ENCODE measurements around the gene CNTN1. TPM values are rescaled to one million over a fixed set of nuclear protein-coding genes. Genes with fewer than 3 reads are reported as not detected.

The CNTN1 gene
- total RNA-seq, 1 experiment from 2014 or later, result 44.9 TPM

DNA sequence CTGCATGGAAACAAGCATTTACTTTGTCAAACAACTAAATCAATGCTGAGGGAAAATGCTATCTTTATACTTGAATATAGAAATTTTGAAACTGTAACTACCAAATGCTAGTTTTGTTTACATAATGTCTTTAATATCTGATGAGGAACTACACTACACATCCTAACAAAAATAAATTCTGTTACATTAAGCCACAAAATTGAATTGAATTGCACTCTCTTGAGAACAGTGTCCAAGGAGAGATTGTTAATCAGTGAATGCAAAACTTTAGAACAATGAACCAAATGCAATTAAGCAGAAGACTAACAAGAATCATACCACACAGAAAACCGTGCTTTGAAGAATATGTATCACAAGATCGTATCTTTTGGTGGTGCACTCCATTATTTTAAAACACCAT lies 141.6 kb downstream of the CNTN1 start:
- no peak for DNase-seq (ENCODE audit: extremely low read depth, low read depth)

DNA sequence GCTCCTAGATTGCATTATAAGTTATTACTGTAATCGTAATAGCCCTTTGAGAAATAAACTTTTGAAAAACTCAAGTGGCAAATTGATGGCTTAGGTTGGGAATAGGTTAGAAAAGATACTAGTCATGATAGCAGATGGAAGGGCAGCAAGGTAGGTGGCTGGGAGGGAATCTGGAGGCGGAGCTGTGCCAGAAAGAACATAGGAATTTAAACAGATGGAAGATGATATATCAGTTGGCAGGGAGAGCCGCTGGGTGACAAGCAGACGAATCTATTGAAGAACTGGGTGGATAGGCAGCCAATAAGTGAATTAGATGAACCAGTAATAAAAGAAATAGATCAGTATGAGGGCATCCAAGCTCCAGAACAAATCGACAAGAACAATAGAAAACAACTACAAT lies 142.1 kb downstream of the CNTN1 start:
- DNase-seq (ENCODE audit: extremely low read depth, low read depth), result no peak

GRCh38 chr12:40837891-40838429 lies 145.7 kb downstream of the CNTN1 start:
- DNase-seq (ENCODE audit: extremely low read depth, low read depth), result no peak

DNA sequence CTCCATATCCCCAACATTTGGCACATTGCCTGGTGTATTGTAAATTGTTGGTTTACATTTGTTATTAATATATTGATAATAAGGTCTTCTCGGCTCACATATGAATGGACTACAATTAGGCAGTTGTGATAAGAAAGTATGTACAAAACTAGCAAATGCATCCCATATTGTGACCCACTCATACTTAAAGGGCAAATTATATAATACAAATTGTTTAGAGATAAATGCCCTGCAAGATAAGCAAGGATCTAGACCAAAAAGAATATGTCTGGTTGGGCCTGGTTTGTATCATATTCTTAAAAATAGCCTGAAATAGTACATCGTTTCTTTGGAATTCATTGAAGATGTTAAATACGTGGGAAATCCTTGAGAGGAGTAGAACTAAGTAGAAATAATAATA lies 151.3 kb downstream of the CNTN1 start:
- DNase-seq (ENCODE audit: extremely low read depth, low read depth), result no peak

- no peak for DNase-seq (ENCODE audit: extremely low read depth, low read depth)
Observed at GRCh38 chr12:40853221-40853620, 161.0 kb downstream of the CNTN1 start.

- DNase-seq (ENCODE audit: extremely low read depth, low read depth), result no peak
Observed at GRCh38 chr12:40854604-40855003, 162.4 kb downstream of the CNTN1 start.

DNA sequence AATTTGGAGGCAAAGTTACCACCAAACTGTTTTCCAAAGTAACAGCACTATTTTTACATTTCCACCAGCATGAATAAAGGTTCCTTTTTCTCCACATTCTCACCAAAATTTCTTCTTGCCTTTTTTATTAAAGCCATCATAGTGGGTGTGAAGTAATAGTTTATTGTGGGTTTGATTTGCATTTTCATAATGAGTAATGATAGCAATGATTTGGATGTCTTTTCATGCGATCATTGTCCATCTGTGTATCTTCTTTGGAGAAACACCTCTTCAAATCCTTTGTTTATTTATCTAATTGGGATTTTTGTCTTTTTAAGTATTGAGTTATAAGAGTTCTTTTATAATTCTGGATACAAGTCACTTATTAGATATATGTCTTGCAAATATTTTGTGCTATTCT lies 172.7 kb downstream of the CNTN1 start:
- DNase-seq (ENCODE audit: extremely low read depth, low read depth), result no peak

DNA sequence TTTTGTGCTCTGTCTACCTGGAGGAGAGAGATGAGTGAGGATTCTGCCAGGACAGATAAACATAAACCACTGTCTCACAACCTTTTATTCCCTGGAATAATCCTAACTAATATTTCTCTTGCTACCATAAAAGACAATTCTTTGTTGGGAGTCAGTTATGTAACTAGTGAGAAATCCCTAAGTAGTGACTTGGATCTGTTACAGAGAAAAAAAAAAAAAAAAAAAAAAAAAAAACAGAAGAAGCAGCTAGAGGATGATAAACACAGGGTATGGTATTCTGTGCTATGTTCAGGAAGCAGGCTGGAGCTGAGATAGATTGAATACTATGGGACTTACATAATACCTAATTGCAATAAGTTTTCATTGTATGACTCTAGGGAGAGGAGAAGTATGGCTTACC lies 178.7 kb downstream of the CNTN1 start:
- DNase-seq (ENCODE audit: extremely low read depth, low read depth), result no peak

DNA sequence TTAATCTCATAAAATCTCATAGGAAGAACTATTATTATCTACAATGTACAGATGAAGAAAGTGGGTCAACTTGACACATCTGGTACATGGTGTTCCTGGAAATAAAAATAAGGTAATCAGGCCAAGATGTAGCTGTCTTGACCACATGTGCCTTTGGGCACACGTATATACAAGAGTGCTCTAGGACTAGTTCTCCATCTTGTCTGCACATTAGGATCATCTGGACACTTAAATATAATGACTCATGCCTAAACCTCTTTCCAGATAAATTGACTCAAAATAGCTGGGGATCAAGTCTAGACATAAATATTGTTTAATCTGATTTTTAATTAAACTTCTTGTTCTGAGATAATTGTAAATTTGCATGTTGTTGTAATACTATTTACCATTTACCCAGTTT lies 182.6 kb downstream of the CNTN1 start:
- DNase-seq (ENCODE audit: extremely low read depth, low read depth), result no peak

DNA sequence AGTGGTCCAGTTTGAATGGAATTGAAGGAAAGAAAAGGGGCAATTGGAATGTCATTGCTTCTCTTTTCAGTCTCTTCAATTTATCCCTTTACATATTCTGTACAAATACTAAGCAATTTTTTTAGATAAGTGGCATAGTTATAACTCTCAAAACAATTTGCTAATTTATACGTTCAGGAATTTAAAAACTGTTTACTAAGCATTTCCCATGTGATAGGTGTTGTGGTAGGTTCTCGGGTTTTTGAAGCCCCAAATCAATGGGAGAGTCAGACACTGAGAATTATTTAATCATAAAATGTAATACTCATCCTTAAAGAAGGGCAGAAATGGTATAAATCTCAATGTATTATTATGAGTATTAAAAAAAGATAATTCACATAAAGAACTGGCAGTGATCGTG lies 197.1 kb downstream of the CNTN1 start:
- no peak for DNase-seq (ENCODE audit: extremely low read depth, low read depth)

DNA sequence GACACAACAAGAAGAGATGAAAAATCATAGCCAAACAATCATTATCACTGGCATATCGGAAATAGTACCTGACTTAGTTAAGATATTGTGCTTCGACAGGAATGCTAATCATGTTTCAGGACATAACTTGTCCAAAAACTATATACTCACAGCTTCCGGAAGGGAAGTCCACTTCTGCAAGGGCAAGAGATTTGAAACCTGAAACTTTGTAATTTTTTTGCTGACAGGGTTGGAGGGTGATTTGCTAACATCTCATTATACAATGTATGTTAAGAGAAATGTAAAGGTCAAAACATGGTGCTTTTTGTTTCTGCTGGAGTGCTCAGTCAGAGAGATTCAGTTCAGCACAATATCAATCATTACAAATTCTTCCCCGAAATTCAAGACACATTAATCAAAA lies 200.3 kb downstream of the CNTN1 start:
- no peak for DNase-seq (ENCODE audit: extremely low read depth, low read depth)

DNA sequence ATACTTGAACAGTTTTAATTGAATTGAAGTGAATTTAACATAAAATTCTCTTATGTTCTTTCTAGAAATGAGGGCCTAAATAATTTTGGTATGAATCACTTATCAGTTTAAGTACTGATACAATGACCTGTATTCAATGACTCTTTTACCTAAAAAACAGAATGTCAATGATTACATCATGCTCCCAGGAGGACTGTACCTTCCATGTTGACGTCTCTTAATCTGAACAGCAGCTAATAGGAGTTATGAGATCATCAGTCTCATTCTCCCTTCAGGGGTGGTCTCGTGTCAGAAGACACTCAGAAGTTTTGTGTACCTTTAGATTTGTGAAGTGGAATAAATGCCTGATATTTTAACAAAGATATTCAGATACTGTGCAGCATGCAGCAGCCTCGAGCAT lies 206.3 kb downstream of the CNTN1 start:
- no peak for DNase-seq (ENCODE audit: extremely low read depth, low read depth)

DNA sequence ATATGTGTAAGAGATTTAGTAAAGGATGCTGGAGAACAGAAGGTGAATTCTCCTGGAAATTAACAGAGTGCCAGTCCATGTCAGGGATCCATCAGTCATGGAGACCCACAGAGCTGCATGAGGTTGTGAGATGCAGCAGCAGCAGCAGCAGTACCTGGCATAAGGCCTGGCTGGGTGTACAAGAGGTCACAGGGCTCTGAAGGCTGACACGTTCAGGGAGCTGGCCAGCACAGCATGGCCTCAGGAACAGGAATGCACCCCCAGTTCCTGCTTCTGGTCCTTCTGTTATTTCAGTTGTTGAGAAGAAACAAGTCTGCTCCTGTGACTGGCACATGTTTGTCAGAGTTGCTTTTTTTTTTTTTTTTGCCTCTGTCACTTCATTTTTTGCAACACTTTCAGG lies 210.8 kb downstream of the CNTN1 start:
- no peak for DNase-seq (ENCODE audit: extremely low read depth, low read depth)

DNA sequence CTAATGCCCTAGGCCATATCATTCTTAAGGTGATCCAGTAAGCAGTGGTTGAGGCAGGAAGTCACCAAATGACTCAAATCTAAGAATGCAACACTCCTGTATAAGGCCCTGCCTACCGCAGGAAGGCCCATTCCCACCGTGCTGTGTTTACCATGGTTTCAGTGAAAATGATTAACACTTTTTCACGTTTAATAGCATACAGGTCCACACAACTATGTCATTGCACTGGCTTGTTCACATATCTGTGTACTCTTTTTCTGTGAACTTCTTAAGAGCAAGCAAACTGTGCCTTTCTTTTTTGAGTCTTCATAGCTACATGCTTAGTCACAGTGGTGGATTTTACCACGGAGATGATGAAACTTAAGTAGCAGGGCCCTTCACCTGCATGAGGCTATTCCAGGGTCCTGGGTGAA lies 214.9 kb downstream of the CNTN1 start:
- DNase-seq (ENCODE audit: extremely low read depth, low read depth), result peak; percentile 2

- DNase-seq (ENCODE audit: extremely low read depth, low read depth), result no peak
Observed at GRCh38 chr12:40911676-40912075, 219.4 kb downstream of the CNTN1 start.

GRCh38 chr12:40915172-40915571 lies 222.9 kb downstream of the CNTN1 start:
- no peak for DNase-seq (ENCODE audit: extremely low read depth, low read depth)

DNA sequence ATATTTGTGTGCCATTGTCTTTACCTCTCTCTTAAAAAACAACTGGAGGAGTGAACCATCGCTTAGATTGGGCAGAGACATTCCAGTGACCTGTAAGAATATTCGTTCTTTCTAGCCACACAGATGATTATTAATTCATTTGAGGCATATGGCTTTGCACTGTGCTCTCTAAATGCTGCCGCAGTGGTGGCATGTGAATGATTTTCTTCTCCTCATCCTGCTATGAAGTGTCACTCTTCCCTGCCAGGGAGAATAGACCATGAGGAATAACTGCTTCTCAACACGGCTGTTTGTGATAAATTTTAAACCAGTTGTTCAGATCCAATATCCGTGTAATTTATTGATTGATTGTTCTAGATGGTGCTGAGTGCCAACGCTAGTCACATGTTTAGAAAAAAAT lies 225.3 kb downstream of the CNTN1 start:
- DNase-seq (ENCODE audit: extremely low read depth, low read depth), result no peak

GRCh38 chr12:40921563-40922163 lies 229.4 kb downstream of the CNTN1 start:
- peak; percentile 20 for DNase-seq (ENCODE audit: extremely low read depth, low read depth)

DNA sequence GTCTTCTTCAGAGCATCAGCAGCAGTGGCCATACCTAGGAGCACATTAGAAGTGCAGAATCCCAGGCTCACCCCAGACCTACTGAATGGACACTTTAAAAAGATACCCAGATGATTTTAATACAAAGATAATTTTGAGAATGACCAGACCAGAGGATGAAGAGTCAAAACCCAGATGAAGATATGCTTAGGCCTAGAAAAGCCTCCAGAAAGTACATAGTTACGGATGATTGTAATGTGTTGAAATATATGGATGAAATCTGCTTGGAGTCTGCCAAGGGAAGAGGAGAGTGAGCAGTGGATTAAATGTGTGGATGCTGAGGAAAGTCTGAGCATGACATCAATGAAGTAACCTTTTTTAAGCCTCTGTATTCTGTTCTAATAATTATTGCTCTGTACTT lies 245.7 kb downstream of the CNTN1 start:
- no peak for DNase-seq (ENCODE audit: extremely low read depth, low read depth)

- DNase-seq (ENCODE audit: extremely low read depth, low read depth), result no peak
Observed at GRCh38 chr12:40942326-40942725, 250.1 kb downstream of the CNTN1 start.

GRCh38 chr12:40945772-40946171 lies 253.5 kb downstream of the CNTN1 start:
- DNase-seq (ENCODE audit: extremely low read depth, low read depth), result no peak

DNA sequence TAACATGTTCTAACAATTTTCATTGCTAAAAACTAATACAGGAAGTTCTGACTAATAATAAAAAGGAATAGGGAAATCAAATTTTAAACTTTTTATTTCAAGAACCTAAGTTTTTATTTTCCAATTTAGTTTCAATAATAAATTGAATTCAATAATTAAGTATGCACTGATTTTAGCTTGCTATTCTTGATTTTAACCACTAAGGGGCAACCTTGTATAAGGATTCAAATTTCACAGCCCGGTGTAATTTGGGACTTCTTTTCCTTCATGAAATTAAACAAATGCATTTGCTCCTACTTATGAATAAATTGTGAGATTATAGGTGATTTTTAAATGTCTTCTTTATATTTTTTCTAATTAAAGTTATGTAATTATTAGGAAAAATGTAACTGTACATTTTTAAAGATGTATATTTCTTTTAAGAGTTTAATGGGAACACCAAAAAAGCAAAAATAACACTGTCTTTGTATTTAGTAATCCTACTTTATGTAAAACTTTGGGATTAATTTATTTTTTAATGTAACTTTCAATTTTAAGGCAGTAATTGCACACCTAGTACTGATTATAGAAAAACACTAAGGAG lies 254.5 kb downstream of the CNTN1 start:
- DNase-seq (ENCODE audit: extremely low read depth, low read depth), result peak; percentile 26

DNA sequence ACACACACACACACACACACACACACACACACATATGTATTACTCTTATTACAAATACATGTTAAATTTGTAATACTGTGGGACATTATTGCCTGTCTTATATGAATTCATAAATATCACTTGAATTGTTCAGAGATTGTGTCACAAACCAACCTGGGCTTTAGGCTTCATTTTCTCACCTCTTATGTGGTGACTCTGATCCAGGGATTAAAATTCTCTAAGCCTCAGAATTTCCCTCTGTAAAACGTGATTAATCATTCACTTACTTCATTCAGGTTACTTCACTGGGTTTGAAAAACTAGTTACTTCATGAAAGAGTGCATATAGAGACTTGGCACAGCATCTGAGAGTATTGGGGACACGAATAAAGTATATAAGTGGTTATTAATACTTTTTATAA lies 255.6 kb downstream of the CNTN1 start:
- DNase-seq (ENCODE audit: extremely low read depth, low read depth), result no peak
